Caco-2 (cell line): ENCODE data around the gene ADAMTSL1. TPM values are rescaled to one million over a fixed set of nuclear protein-coding genes. Genes with fewer than 3 reads are reported as not detected.

Experiments used
- BruUV-seq: library from RNA; stranded (reverse); fragments of 400-500 nt; replicated peaks from 2 replicates; lab custom pipeline; 2021; lab: Mats Ljungman, UMichigan
- CTCF ChIA-PET: fragments of 300-600 bp; sonication (Branson Sonifier 250); formaldehyde crosslinking; loops from one replicate; lab custom pipeline; 2022; ENCODE audit warnings: antibody characterized with exemption; lab: Charles Lee
- POLR2A ChIA-PET: fragments of 300-600 bp; sonication (Branson Sonifier 250); formaldehyde crosslinking; loops from one replicate; lab custom pipeline; 2022; ENCODE audit warnings: antibody characterized with exemption; lab: Charles Lee
- DNase-seq, 2 experiments: peaks; one replicate each; pipeline versions ENCODE4 v3.0.0 to v3.0.0-alpha.2; 2020 to 2022
- H3K27me3 ChIP-seq: replicated peaks from 2 replicates; pipeline ENCODE4 v1.6.0; 2011; ENCODE audit warnings: low read length; ENCODE audit not compliant: control insufficient read depth, insufficient read depth
- H3K36me3 ChIP-seq: 2 replicates; pipeline ENCODE4 v1.5.1; 2011; ENCODE audit warnings: low read length; ENCODE audit not compliant: control insufficient read depth, insufficient read depth
- H3K4me1 ChIP-seq: fragments of 250-450 bp; sonication (Bioruptor Pico); 2 replicates; pipeline ENCODE4 v1.5.1; 2020; ENCODE audit warnings: mild to moderate bottlenecking
- H3K4me3 ChIP-seq: 2 replicates; pipeline ENCODE4 v1.5.1; 2011; ENCODE audit warnings: low read depth, mild to moderate bottlenecking, control low read depth, low read length
- H3K9me3 ChIP-seq: fragments of 250-450 bp; sonication (Bioruptor Pico); 2 replicates; pipeline ENCODE4 v1.5.1; 2020; ENCODE audit warnings: mild to moderate bottlenecking, moderate library complexity
- H3K27ac Mint-ChIP-seq: one replicate; pipeline ENCODE4 v1.8.0; 2022; ENCODE audit warnings: mixed read lengths; ENCODE audit not compliant: unreplicated experiment
- H3K27me3 Mint-ChIP-seq: one replicate; pipeline ENCODE4 v1.8.0; 2022; ENCODE audit warnings: mixed read lengths; ENCODE audit not compliant: insufficient read depth, unreplicated experiment
- H3K36me3 Mint-ChIP-seq: one replicate; pipeline ENCODE4 v1.8.0; 2022; ENCODE audit warnings: mild to moderate bottlenecking, mixed read lengths; ENCODE audit not compliant: insufficient read depth, unreplicated experiment
- H3K4me1 Mint-ChIP-seq: one replicate; pipeline ENCODE4 v1.8.0; 2022; ENCODE audit warnings: low read depth, mixed read lengths; ENCODE audit not compliant: unreplicated experiment
- H3K4me3 Mint-ChIP-seq: one replicate; pipeline ENCODE4 v1.8.0; 2022; ENCODE audit warnings: mild to moderate bottlenecking, moderate library complexity, mixed read lengths; ENCODE audit not compliant: unreplicated experiment
- H3K9me3 Mint-ChIP-seq: one replicate; pipeline ENCODE4 v1.8.0; 2022; ENCODE audit warnings: mixed read lengths; ENCODE audit not compliant: unreplicated experiment
- intact Hi-C: fragments of 100-400 bp; cut with micrococcal nuclease; formaldehyde crosslinking; loops from one replicate; pipeline ENCODE4 v1.10.0; 2022; ENCODE audit not compliant: unreplicated experiment
- microRNA-seq: library from miRNA; unstranded; fragments of <30 nt; microRNA quantifications from one replicate; pipeline ENCODE4 v1.2.0, GENCODE V29; 2022
- total RNA-seq: library from RNA; stranded (reverse); gene quantifications from 2 replicates; pipeline ENCODE4 v1.2.3, GENCODE V29; 2022
- TF ChIP-seq, protein P1 (sequence below), 2 experiments: fragments of 200-600 bp in 1 of 2; IDR thresholded peaks; 1 replicate in 1 of 2; 2 replicates in 1 of 2; pipeline versions ENCODE4 v1.5.1 to v1.8.0; 2011 to 2022; ENCODE audit warnings: antibody characterized with exemption in 1 of 2, control low read depth in 1 of 2, inconsistent platforms in 1 of 2, low read depth in 1 of 2, low read length in 1 of 2, mild to moderate bottlenecking in 1 of 2, moderate library complexity in 1 of 2; ENCODE audit not compliant: insufficient read depth in 1 of 2, severe bottlenecking in 1 of 2, unreplicated experiment in 1 of 2

Gene ADAMTSL1
- total RNA-seq, 1 experiment from 2014 or later = not detected

DNA sequence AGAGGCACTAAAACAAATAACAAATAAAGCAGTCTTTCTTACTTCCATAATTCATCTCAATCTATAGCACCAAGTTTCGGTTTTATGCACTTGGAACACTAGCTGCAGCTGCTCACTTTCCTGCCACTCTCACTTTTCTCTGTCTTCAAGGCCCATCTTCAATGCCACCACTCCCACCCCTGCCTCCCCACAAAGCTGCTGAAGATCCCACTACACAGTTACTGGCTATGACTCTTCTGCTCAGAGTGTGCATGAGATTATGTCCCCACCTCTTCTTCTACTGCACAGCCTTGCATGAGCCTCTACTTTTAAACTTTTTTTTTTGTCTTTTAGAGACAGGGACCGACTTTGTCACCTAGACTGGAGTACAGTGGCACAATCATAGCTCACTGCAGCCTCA lies 481.7 kb downstream of the ADAMTSL1 start:
- DNase-seq = no peak
- intact Hi-C loops = no loop called here
- Mint-ChIP-seq H3K9me3 (no peaks in the 10 kb centered on the region), H3K4me3 (no peak overlapping the region), H3K4me1 (no peaks in the 10 kb centered on the region), H3K27ac (no peak overlapping the region), H3K27me3 (peaks cover 22% of the 10 kb centered on the region), H3K36me3 (no peaks in the 10 kb centered on the region)
- CTCF ChIA-PET = no interaction called here
- no TSS peak for BruUV-seq
- Histone ChIP-seq H3K4me1 (no peaks in the 10 kb centered on the region), H3K36me3 (no peaks in the 10 kb centered on the region), H3K4me3 (no peak overlapping the region), H3K9me3 (no peaks in the 10 kb centered on the region), H3K27me3 (no peaks in the 10 kb centered on the region; the same call in 1 of the 2 replicates)
- TF ChIP-seq, protein P1, sequence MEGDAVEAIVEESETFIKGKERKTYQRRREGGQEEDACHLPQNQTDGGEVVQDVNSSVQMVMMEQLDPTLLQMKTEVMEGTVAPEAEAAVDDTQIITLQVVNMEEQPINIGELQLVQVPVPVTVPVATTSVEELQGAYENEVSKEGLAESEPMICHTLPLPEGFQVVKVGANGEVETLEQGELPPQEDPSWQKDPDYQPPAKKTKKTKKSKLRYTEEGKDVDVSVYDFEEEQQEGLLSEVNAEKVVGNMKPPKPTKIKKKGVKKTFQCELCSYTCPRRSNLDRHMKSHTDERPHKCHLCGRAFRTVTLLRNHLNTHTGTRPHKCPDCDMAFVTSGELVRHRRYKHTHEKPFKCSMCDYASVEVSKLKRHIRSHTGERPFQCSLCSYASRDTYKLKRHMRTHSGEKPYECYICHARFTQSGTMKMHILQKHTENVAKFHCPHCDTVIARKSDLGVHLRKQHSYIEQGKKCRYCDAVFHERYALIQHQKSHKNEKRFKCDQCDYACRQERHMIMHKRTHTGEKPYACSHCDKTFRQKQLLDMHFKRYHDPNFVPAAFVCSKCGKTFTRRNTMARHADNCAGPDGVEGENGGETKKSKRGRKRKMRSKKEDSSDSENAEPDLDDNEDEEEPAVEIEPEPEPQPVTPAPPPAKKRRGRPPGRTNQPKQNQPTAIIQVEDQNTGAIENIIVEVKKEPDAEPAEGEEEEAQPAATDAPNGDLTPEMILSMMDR (IDR thresholded peaks at IDR 0.05; ENCODE audit: insufficient read depth in 1 of 2, low read depth in 1 of 2, low read length in 1 of 2, severe bottlenecking in 1 of 2, unreplicated experiment in 1 of 2) = no peak
- POLR2A ChIA-PET = no interaction called here

Small RNAs within 50 kb of the gene (microRNA-seq; reads per million reads assigned to microRNA genes)
- not detected for gene MIR3152
